B cell (primary cell): ENCODE data around the gene UNC79. TPM values are rescaled to one million over a fixed set of nuclear protein-coding genes. Genes with fewer than 3 reads are reported as not detected.

ENCODE experiments used
- ATAC-seq: fragments of 200-7000 bp; cut with Tn5 transposase; one replicate; pipeline ENCODE4 v1.10.0; 2021; ENCODE audit warnings: low read depth, mild to moderate bottlenecking, moderate number of reproducible peaks, moderate library complexity
- CTCF ChIA-PET: fragments of 350-600 bp; sonication (Branson Sonifier 250); formaldehyde crosslinking; loops from one replicate; lab custom pipeline; 2021; ENCODE audit warnings: antibody characterized with exemption, inconsistent platforms; lab: Charles Lee
- POLR2A ChIA-PET: fragments of 350-600 bp; sonication (Branson Sonifier 250); formaldehyde crosslinking; loops from one replicate; lab custom pipeline; 2021; ENCODE audit warnings: antibody characterized with exemption; lab: Charles Lee
- DNase-seq: peaks from one replicate; pipeline ENCODE4 v3.0.0; 2013
- H2AFZ ChIP-seq: 2 replicates; pipeline ENCODE4 v1.6.1; 2012; ENCODE audit warnings: mild to moderate bottlenecking, low read depth, low read length; ENCODE audit not compliant: insufficient read depth, poor library complexity, severe bottlenecking
- H3K27ac ChIP-seq, 2 donors: 1 replicate in 1 of 2; 2 replicates in 1 of 2; pipeline ENCODE4 v1.5.1; 2012 to 2013; ENCODE audit warnings: low read length in 2 of 2, mild to moderate bottlenecking in 2 of 2, moderate library complexity in 1 of 2
- H3K27me3 ChIP-seq, 4 experiments: fragments of 200-600 bp in 1 of 4; sonication (generic) in 1 of 4; replicated peaks in 1 of 4; 1 replicate in 2 of 4; 2 replicates in 2 of 4; pipeline versions ENCODE4 v1.6.1 to v1.7.0; 2013 to 2016; ENCODE audit warnings: low read length in 3 of 4, mild to moderate bottlenecking in 2 of 4, mixed read lengths in 1 of 4, moderate library complexity in 1 of 4; ENCODE audit not compliant: insufficient read depth in 4 of 4, control insufficient read depth in 3 of 4; ENCODE audit errors: control extremely low read depth in 1 of 4
- H3K36me3 ChIP-seq, 2 experiments: replicated peaks in 1 of 2; 1 replicate in 1 of 2; 2 replicates in 1 of 2; pipeline versions ENCODE4 v1.6.1 to v1.7.1; 2013; ENCODE audit warnings: low read length in 1 of 2; ENCODE audit not compliant: insufficient read depth in 2 of 2, control insufficient read depth in 1 of 2; ENCODE audit errors: control extremely low read depth in 1 of 2, extremely low read depth in 1 of 2
- H3K4me1 ChIP-seq, 2 donors: fragments of 200-600 bp in 1 of 2; sonication (generic) in 1 of 2; 1 replicate in 1 of 2; 2 replicates in 1 of 2; pipeline versions ENCODE4 v1.5.1 to v1.6.1; 2013 to 2017; ENCODE audit warnings: low read length in 2 of 2; ENCODE audit not compliant: control insufficient read depth in 2 of 2, insufficient read depth in 2 of 2
- H3K4me2 ChIP-seq: replicated peaks from 2 replicates; pipeline ENCODE3; 2012; ENCODE audit warnings: mild to moderate bottlenecking, low read depth, low read length; ENCODE audit not compliant: poor library complexity, severe bottlenecking
- H3K4me3 ChIP-seq, 5 experiments: fragments of 200-600 bp in 1 of 5; sonication (generic) in 1 of 5; 1 replicate in 3 of 5; 2 replicates in 2 of 5; pipeline versions ENCODE4 v1.5.1 to v1.7.0; 2011 to 2016; ENCODE audit warnings: low read length in 4 of 5, mild to moderate bottlenecking in 4 of 5, low read depth in 2 of 5, control low read depth in 1 of 5, moderate library complexity in 1 of 5; ENCODE audit not compliant: insufficient read depth in 1 of 5; ENCODE audit errors: control extremely low read depth in 1 of 5, extremely low read depth in 1 of 5
- H3K79me2 ChIP-seq: fragments of 200-600 bp; sonication (generic); one replicate; pipeline ENCODE4 v1.6.0; 2016; ENCODE audit warnings: low read length; ENCODE audit not compliant: control insufficient read depth, insufficient read depth
- H3K9ac ChIP-seq: fragments of 200-600 bp; sonication (generic); 2 replicates; pipeline ENCODE4 v1.6.1; 2017; ENCODE audit warnings: mild to moderate bottlenecking, low read length, moderate library complexity
- H3K9me3 ChIP-seq, 3 donors: one replicate each; pipeline versions ENCODE4 v1.6.1 to v1.7.1; 2013; ENCODE audit warnings: low read length in 2 of 3; ENCODE audit not compliant: control insufficient read depth in 2 of 3, insufficient read depth in 1 of 3; ENCODE audit errors: control extremely low read depth in 1 of 3
- H4K20me1 ChIP-seq: 2 replicates; pipeline ENCODE4 v1.6.0; 2012; ENCODE audit warnings: mild to moderate bottlenecking, low read length; ENCODE audit not compliant: insufficient read depth, control insufficient read depth, poor library complexity, severe bottlenecking
- H3K27ac Mint-ChIP-seq: one replicate; pipeline ENCODE4 v1.8.0; 2021; ENCODE audit warnings: mixed read lengths
- H3K27me3 Mint-ChIP-seq: one replicate; pipeline ENCODE4 v1.8.0; 2021; ENCODE audit warnings: mixed read lengths
- H3K4me1 Mint-ChIP-seq: one replicate; pipeline ENCODE4 v1.8.0; 2021; ENCODE audit warnings: mixed read lengths
- H3K4me3 Mint-ChIP-seq: one replicate; pipeline ENCODE4 v1.8.0; 2021; ENCODE audit warnings: mixed read lengths
- H3K9me3 Mint-ChIP-seq: one replicate; pipeline ENCODE4 v1.8.0; 2022; ENCODE audit warnings: mixed read lengths; ENCODE audit not compliant: insufficient read depth
- EZH2 ChIP-seq: IDR thresholded peaks from 2 replicates; pipeline ENCODE4 v1.6.1; 2012; ENCODE audit warnings: borderline replicate concordance, low read depth, mild to moderate bottlenecking, moderate library complexity, low read length; ENCODE audit not compliant: insufficient read depth, poor library complexity, severe bottlenecking
- WGBS: methylation state at CpG from one replicate; pipeline ENCODE4 v1.1.5; 2013; ENCODE audit warnings: missing lambda C conversion rate; ENCODE audit not compliant: insufficient coverage; 5-methylcytosine and 5-hydroxymethylcytosine counted together
- intact Hi-C: fragments of 100-400 bp; cut with micrococcal nuclease; formaldehyde crosslinking; loops from one replicate; pipeline ENCODE4 v1.10.0; 2022
- polyA plus RNA-seq: library from polyadenylated mRNA; depleted of rRNA; stranded (reverse); fragments of >200 nt; gene quantifications from 2 replicates; pipeline ENCODE4 v1.2.3, GENCODE V29; 2012
- total RNA-seq, 2 donors: library from RNA; stranded (reverse); fragments of 120-200 nt in 1 of 2; gene quantifications; 1 replicate in 1 of 2; 2 replicates in 1 of 2; pipeline versions ENCODE4 v1.2.3 to v1.2.4, GENCODE V29; 2013 to 2022
- TF ChIP-seq, protein P1 (sequence below): fragments of 200-600 bp; IDR thresholded peaks from one replicate; pipeline ENCODE4 v1.8.0; 2022; ENCODE audit warnings: antibody characterized with exemption, mild to moderate bottlenecking

The UNC79 gene
- total and polyA plus RNA-seq, 2 donors (not counting 1 experiment from before 2014, with no cell fraction given): 0.04 to 0.15 TPM

DNA sequence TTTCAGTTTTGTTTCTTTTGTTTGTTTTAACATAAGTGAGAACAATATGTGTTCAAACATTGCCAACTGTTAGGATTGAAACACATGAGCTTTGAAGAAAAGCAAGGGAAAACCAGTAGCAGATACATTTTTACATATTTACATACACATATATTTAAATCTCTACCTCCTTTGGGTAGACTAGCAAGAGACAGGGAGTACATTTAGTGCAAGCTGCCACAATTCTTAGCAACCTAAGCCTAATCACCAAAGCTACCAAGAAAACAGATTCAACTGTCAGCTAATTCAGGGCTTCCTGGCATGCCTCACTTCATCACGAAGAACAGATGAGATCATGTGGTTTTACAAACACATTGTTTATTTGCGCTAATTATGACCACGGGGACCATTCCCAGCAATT, 214.5 kb downstream of the UNC79 start:
- no peaks in the 10 kb centered on the region for H3K4me1 ChIP-seq
- H3K4me2 ChIP-seq: no peak overlapping the region
- no peaks in the 10 kb centered on the region for H4K20me1 ChIP-seq
- peaks cover 0 to 5% (median 2%) of the 10 kb centered on the region in 4 experiments for H3K27me3 ChIP-seq
- H3K9ac ChIP-seq: no peak overlapping the region
- Mint-ChIP-seq H3K4me1 (no peaks in the 10 kb centered on the region), H3K4me3 (no peak overlapping the region), H3K9me3 (peaks cover 2% of the 10 kb centered on the region), H3K27me3 (peaks cover 46% of the 10 kb centered on the region), H3K27ac (no peak overlapping the region)
- WGBS: 74% methylated on average over 3 of the region's 3 CpGs
- no peak overlapping the region for H3K4me3 ChIP-seq
- CTCF ChIA-PET: interaction anchor here (1.1 kb wide), 1 partner anchor 10 kb away, joined by 3 read pairs; no protein-coding TSS in a partner anchor
- no peak overlapping the region for H2AFZ ChIP-seq
- peaks cover 0 to 1% (median 0%) of the 10 kb centered on the region in 3 donors for H3K9me3 ChIP-seq
- ATAC-seq: no peak
- no peak overlapping the region for H3K27ac ChIP-seq
- DNase-seq: no peak
- TF ChIP-seq, protein P1, sequence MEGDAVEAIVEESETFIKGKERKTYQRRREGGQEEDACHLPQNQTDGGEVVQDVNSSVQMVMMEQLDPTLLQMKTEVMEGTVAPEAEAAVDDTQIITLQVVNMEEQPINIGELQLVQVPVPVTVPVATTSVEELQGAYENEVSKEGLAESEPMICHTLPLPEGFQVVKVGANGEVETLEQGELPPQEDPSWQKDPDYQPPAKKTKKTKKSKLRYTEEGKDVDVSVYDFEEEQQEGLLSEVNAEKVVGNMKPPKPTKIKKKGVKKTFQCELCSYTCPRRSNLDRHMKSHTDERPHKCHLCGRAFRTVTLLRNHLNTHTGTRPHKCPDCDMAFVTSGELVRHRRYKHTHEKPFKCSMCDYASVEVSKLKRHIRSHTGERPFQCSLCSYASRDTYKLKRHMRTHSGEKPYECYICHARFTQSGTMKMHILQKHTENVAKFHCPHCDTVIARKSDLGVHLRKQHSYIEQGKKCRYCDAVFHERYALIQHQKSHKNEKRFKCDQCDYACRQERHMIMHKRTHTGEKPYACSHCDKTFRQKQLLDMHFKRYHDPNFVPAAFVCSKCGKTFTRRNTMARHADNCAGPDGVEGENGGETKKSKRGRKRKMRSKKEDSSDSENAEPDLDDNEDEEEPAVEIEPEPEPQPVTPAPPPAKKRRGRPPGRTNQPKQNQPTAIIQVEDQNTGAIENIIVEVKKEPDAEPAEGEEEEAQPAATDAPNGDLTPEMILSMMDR: no peak
- TF ChIP-seq EZH2: no peak
- H3K79me2 ChIP-seq: no peaks in the 10 kb centered on the region
- intact Hi-C loops: no loop called here
- POLR2A ChIA-PET: no interaction called here
- no peaks in the 10 kb centered on the region for H3K36me3 ChIP-seq

DNA sequence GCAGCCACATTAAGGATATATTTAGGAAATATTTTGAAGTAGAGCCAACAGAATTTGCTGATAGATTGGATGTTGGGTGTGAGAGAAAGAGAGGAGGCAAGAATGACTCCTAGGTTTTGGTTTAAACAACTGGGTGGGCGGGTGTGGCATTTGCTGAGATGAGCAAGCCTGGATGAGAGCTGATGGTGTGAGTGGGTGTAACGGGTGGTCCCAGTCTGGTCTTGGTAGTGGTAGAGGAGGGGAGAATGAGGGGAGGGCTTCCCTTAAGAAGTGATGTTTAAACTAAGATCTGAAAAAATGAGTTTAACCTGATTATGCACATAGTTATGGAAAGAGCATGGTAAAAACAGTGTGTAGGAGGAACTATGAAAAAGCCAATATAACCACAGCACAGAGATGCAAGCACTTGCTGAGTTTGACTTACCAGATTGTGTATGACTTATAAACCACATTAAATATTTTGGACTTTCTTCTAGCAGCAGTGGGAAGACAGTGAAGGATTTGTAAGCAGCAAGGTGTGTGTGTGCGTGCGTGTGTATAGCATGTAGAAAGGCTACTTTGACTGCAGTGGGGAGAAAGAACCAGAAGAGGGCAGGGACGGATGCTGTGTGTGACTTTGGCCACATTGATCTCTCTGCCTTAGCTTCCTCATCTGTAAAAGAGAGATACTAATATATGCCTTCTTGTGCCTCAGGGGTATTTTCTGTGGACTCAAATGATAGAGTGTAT, 217.9 kb downstream of the UNC79 start:
- peaks cover 36% of the 10 kb centered on the region for H3K27me3 Mint-ChIP-seq

More for the DNA sequence above, 217.9 kb downstream of the UNC79 start:
- Histone ChIP-seq H3K4me1 (no peaks in the 10 kb centered on the region), H3K79me2 (no peaks in the 10 kb centered on the region), H3K9me3 (peaks cover 0 to 1% (median 0%) of the 10 kb centered on the region in 3 donors), H3K27me3 (peaks cover 0 to 5% (median 4%) of the 10 kb centered on the region in 4 experiments), H4K20me1 (no peaks in the 10 kb centered on the region), H3K4me2 (no peak overlapping the region), H3K27ac (no peak overlapping the region), H3K4me3 (no peak overlapping the region), H3K9ac (no peak overlapping the region), H2AFZ (no peak overlapping the region), H3K36me3 (no peaks in the 10 kb centered on the region)
- TF ChIP-seq, protein P1: no peak
- TF ChIP-seq EZH2: no peak
- H3K4me3 Mint-ChIP-seq: no peak overlapping the region
- H3K9me3 Mint-ChIP-seq: peaks cover 2% of the 10 kb centered on the region
- ChIA-PET CTCF (interaction anchor here (1.2 kb wide), 1 partner anchor 245 kb away, joined by 3 read pairs; no protein-coding TSS in a partner anchor), POLR2A (no interaction called here)
- intact Hi-C loops: no loop called here
- no peaks in the 10 kb centered on the region for H3K4me1 Mint-ChIP-seq
- DNase-seq: no peak
- H3K27ac Mint-ChIP-seq: no peak overlapping the region
- WGBS: 68% methylated on average over 4 of the region's 5 CpGs
- ATAC-seq: no peak
